ENCODE results near the gene ADRM1.

GRCh38 chr20:62305149-62305764 is 2.5 kb downstream of the ADRM1 start:
- TF ChIP-seq CTCF (conservative IDR thresholded peaks at IDR 0.05) (no peak), EZH2 (IDR thresholded peaks at IDR 0.05; ENCODE audit: low read depth) (no peak)

Data from PC-9 (cell line).